H1 (cell line): ENCODE results near the gene NDUFAF7. TPM values are rescaled to one million over a fixed set of nuclear protein-coding genes. Genes with fewer than 3 reads are reported as not detected.
"Not testable (repeated sequence)": the region's sequence is repeated elsewhere in the genome, so short reads cannot be mapped to it uniquely, and the experiment has no call there.

Source experiments
- CTCF ChIA-PET: fragments of 300-600 bp; sonication (Branson Sonifier 250); formaldehyde crosslinking; loops from one replicate; lab custom pipeline; 2021; ENCODE audit not compliant: partially characterized antibody; lab: Charles Lee
- POLR2A ChIA-PET: fragments of 300-600 bp; sonication (Branson Sonifier 250); formaldehyde crosslinking; loops from one replicate; lab custom pipeline; 2021; ENCODE audit warnings: inconsistent platforms; ENCODE audit not compliant: partially characterized antibody; lab: Charles Lee
- DNase-seq, 2 experiments: peaks; one replicate each; pipeline versions ENCODE4 v3.0.0 to v3.0.0-alpha.2; 2010 to 2022; ENCODE audit warnings: low spot score in 2 of 2, low read depth in 1 of 2, mixed read lengths in 1 of 2
- FAIRE-seq: peaks from 2 replicates; lab custom pipeline; 2011; peaks lifted over from hg19 to GRCh38; lab: Jason Lieb, UNC
- H2AFZ ChIP-seq: 2 replicates; pipeline ENCODE4 v1.8.1; 2012; ENCODE audit warnings: low read length, inconsistent platforms
- H2AK5ac ChIP-seq: 2 replicates; pipeline ENCODE4 v1.6.1; 2013; ENCODE audit warnings: low read depth, low read length
- H2BK120ac ChIP-seq: replicated peaks from 2 replicates; pipeline ENCODE3; 2013; ENCODE audit warnings: low read depth, low read length, inconsistent platforms
- H2BK12ac ChIP-seq: 2 replicates; pipeline ENCODE4 v1.6.1; 2013; ENCODE audit warnings: low read depth, low read length
- H2BK15ac ChIP-seq: 2 replicates; pipeline ENCODE4 v1.6.1; 2013; ENCODE audit warnings: low read length
- H2BK20ac ChIP-seq: 2 replicates; pipeline ENCODE4 v1.6.1; 2013; ENCODE audit warnings: low read length
- H2BK5ac ChIP-seq: 2 replicates; pipeline ENCODE4 v1.6.1; 2013; ENCODE audit warnings: low read depth, low read length
- H3K14ac ChIP-seq: 2 replicates; pipeline ENCODE4 v1.6.1; 2013; ENCODE audit warnings: inconsistent platforms; ENCODE audit not compliant: insufficient read length
- H3K18ac ChIP-seq: 2 replicates; pipeline ENCODE4 v1.6.1; 2013; ENCODE audit warnings: low read length; ENCODE audit errors: extremely low read depth
- H3K23ac ChIP-seq: 2 replicates; pipeline ENCODE4 v1.6.1; 2013; ENCODE audit warnings: inconsistent platforms; ENCODE audit not compliant: insufficient read length
- H3K23me2 ChIP-seq: 2 replicates; pipeline ENCODE4 v1.6.1; 2013; ENCODE audit warnings: low read depth, low read length
- H3K27ac ChIP-seq: 2 replicates; pipeline ENCODE4 v1.6.1; 2011; ENCODE audit warnings: low read depth, low read length, inconsistent platforms
- H3K27me3 ChIP-seq, 4 experiments: replicated peaks in 1 of 4; 1 replicate in 1 of 4; 2 replicates in 3 of 4; pipeline versions ENCODE4 v1.6.1 to v1.8.1; 2011 to 2013; ENCODE audit warnings: low read length in 3 of 4, mild to moderate bottlenecking in 3 of 4, inconsistent platforms in 2 of 4, mixed read lengths in 2 of 4, moderate library complexity in 1 of 4; ENCODE audit not compliant: control insufficient read depth in 3 of 4, insufficient read depth in 3 of 4; ENCODE audit errors: extremely low read depth in 1 of 4
- H3K36me3 ChIP-seq, 4 experiments: 2 replicates each; pipeline versions ENCODE4 v1.6.1 to v1.8.1; 2011 to 2013; ENCODE audit warnings: mild to moderate bottlenecking in 4 of 4, low read length in 3 of 4, moderate library complexity in 2 of 4, control low read depth in 1 of 4, inconsistent platforms in 1 of 4; ENCODE audit not compliant: insufficient read depth in 4 of 4, control insufficient read depth in 2 of 4
- H3K4ac ChIP-seq: replicated peaks from 2 replicates; pipeline ENCODE3; 2013; ENCODE audit warnings: low read length, low read depth, mixed read lengths, inconsistent platforms; ENCODE audit not compliant: insufficient read length
- H3K4me1 ChIP-seq, 4 experiments: replicated peaks in 1 of 4; 1 replicate in 1 of 4; 2 replicates in 3 of 4; pipeline versions ENCODE4 v1.6.1 to v1.8.1; 2011 to 2013; ENCODE audit warnings: low read length in 3 of 4, inconsistent platforms in 2 of 4, mixed read lengths in 1 of 4; ENCODE audit not compliant: insufficient read depth in 4 of 4, control insufficient read depth in 3 of 4
- H3K4me2 ChIP-seq, 2 experiments: 2 replicates each; pipeline versions ENCODE4 v1.6.1 to v1.8.1; 2011 to 2013; ENCODE audit warnings: low read depth in 2 of 2, low read length in 2 of 2, control low read depth in 1 of 2, inconsistent platforms in 1 of 2, mild to moderate bottlenecking in 1 of 2; ENCODE audit not compliant: insufficient read depth in 1 of 2
- H3K4me3 ChIP-seq, 4 experiments: fragments of 200-600, 300-600 bp in 1 of 4; sonication (generic), shearing (Covaris generic), sonication (Bioruptor Twin) in 1 of 4; 2 replicates each; pipeline versions ENCODE4 v1.5.1 to v1.8.1; 2011 to 2016; ENCODE audit warnings: low read length in 4 of 4, low read depth in 3 of 4, control low read depth in 2 of 4, inconsistent platforms in 2 of 4, mild to moderate bottlenecking in 2 of 4, mixed read lengths in 1 of 4, moderate library complexity in 1 of 4; ENCODE audit not compliant: insufficient read depth in 2 of 4; ENCODE audit errors: extremely low read depth in 1 of 4
- H3K56ac ChIP-seq: replicated peaks from 2 replicates; pipeline ENCODE3; 2013; ENCODE audit warnings: low read depth, mild to moderate bottlenecking, mixed read lengths, low read length, inconsistent platforms; ENCODE audit not compliant: insufficient read length
- H3K79me1 ChIP-seq: 2 replicates; pipeline ENCODE4 v1.6.1; 2013; ENCODE audit warnings: low read depth, low read length, control low read depth
- H3K79me2 ChIP-seq, 2 experiments: 2 replicates each; pipeline versions ENCODE4 v1.6.1 to v1.8.1; 2012 to 2013; ENCODE audit warnings: low read length in 2 of 2, mild to moderate bottlenecking in 2 of 2, inconsistent platforms in 1 of 2; ENCODE audit not compliant: insufficient read depth in 2 of 2, control insufficient read depth in 1 of 2
- H3K9ac ChIP-seq, 4 experiments: replicated peaks in 1 of 4; 1 replicate in 1 of 4; 2 replicates in 3 of 4; pipeline versions ENCODE4 v1.6.1 to v1.8.1; 2011 to 2013; ENCODE audit warnings: low read depth in 3 of 4, low read length in 3 of 4, control low read depth in 2 of 4, mild to moderate bottlenecking in 2 of 4, moderate library complexity in 2 of 4, inconsistent platforms in 1 of 4; ENCODE audit errors: extremely low read depth in 1 of 4
- H3K9me3 ChIP-seq, 2 experiments: 2 replicates each; pipeline versions ENCODE4 v1.6.1 to v1.8.1; 2012 to 2013; ENCODE audit warnings: mild to moderate bottlenecking in 2 of 2, moderate library complexity in 2 of 2, control low read depth in 1 of 2, inconsistent platforms in 1 of 2, low read depth in 1 of 2, low read length in 1 of 2, mixed read lengths in 1 of 2; ENCODE audit not compliant: insufficient read depth in 2 of 2
- H4K20me1 ChIP-seq, 2 experiments: replicated peaks in 1 of 2; 2 replicates each; pipeline versions ENCODE3 to v1.8.1; 2011 to 2013; ENCODE audit warnings: inconsistent platforms in 2 of 2, low read length in 2 of 2, mild to moderate bottlenecking in 1 of 2; ENCODE audit not compliant: insufficient read depth in 2 of 2, control insufficient read depth in 1 of 2
- H4K5ac ChIP-seq: 2 replicates; pipeline ENCODE4 v1.6.1; 2013; ENCODE audit warnings: low read length, low read depth, mixed read lengths, inconsistent platforms; ENCODE audit not compliant: insufficient read length
- H4K8ac ChIP-seq: 2 replicates; pipeline ENCODE4 v1.8.0; 2013; ENCODE audit warnings: mild to moderate bottlenecking, moderate library complexity, low read length, inconsistent platforms; ENCODE audit not compliant: insufficient read depth; ENCODE audit errors: extremely low read depth
- H4K91ac ChIP-seq: replicated peaks from 2 replicates; pipeline ENCODE3; 2013; ENCODE audit warnings: low read length, mixed read lengths, inconsistent platforms; ENCODE audit not compliant: insufficient read length
- WGBS, 2 experiments: shearing (Covaris generic) in 1 of 2; methylation state at CpG; one replicate each; pipeline versions ENCODE4 v1.1.6 to v1.1.7; 2013 to 2015; ENCODE audit warnings: low lambda C conversion rate in 2 of 2, mixed read lengths in 2 of 2, inconsistent platforms in 1 of 2, low coverage in 1 of 2, missing lambda C conversion rate in 1 of 2; ENCODE audit not compliant: insufficient replicate concordance in 2 of 2, insufficient coverage in 1 of 2, insufficient read length in 1 of 2; ENCODE audit errors: extremely low coverage in 1 of 2, missing lambda C conversion rate in 1 of 2; 5-methylcytosine and 5-hydroxymethylcytosine counted together
- polyA plus RNA-seq, 7 experiments: library from polyadenylated mRNA; depleted of rRNA in 3 of 7; stranded (reverse) in 5 of 7; unstranded in 2 of 7; fragments of >200 nt in 5 of 7; fragments of 200-250 nt in 2 of 7; gene quantifications; 1 replicate in 5 of 7; 2 replicates in 1 of 7; 4 replicates in 1 of 7; pipeline versions ENCODE4 v1.2.1 to v1.2.3, GENCODE V29; 2011 to 2013; ENCODE audit warnings: missing spikeins in 2 of 7, mixed read lengths in 2 of 7
- total RNA-seq: library from RNA; stranded (reverse); fragmentation: NEBNext Ultra II Directional; extraction: Animal tissue kit (Norgen Biotek cat#: 25700); gene quantifications from 2 replicates; pipeline ENCODE4 v1.2.1, GENCODE V29; 2021

The NDUFAF7 gene
- total and polyA plus RNA-seq, 2 of the 8 experiments (the other 6 are each of a cell fraction or from before 2014, with no cell fraction given), result 50.2 to 56.0 TPM

- H3K23ac ChIP-seq, DNase-seq, H3K23me2 ChIP-seq, H4K8ac ChIP-seq, H4K20me1 ChIP-seq, H2BK5ac ChIP-seq, FAIRE-seq, H4K91ac ChIP-seq, H3K14ac ChIP-seq, CTCF ChIA-PET, POLR2A ChIA-PET, H2AFZ ChIP-seq, H2BK20ac ChIP-seq, H3K79me1 ChIP-seq, H3K9me3 ChIP-seq, H3K27me3 ChIP-seq, H2BK15ac ChIP-seq, H2AK5ac ChIP-seq, H3K56ac ChIP-seq, H2BK120ac ChIP-seq: not testable (repeated sequence)
- peak overlapping the region; percentile 46; the same call in 1 of the 2 replicates for H2BK12ac ChIP-seq
- H4K5ac ChIP-seq, result peak overlapping the region; percentile 78
- H3K36me3 ChIP-seq, result peaks cover 21 to 81% (median 55%) of the 10 kb centered on the region in 4 experiments
- H3K4me3 ChIP-seq, result peak overlapping the region in 2 of 4 experiments; percentile 31 to 44; a peak in 3 of 8 replicates
- peak overlapping the region; percentile 50 to 59 for H3K4me2 ChIP-seq
- peak overlapping the region in 1 of 4 experiments; percentile 12; a peak in 1 of 7 replicates for H3K9ac ChIP-seq
- WGBS, 2 experiments, result no CpG with 5 or more reads among the region's 2 CpGs
- H3K18ac ChIP-seq, result peak overlapping the region; percentile 97; the same call in 1 of the 2 replicates
- peak overlapping the region; percentile 78 for H3K27ac ChIP-seq
- peaks cover 32 to 89% of the 10 kb centered on the region in 2 experiments for H3K79me2 ChIP-seq
- peak overlapping the region; percentile 87 for H3K4ac ChIP-seq
- H3K4me1 ChIP-seq, result peaks cover 4 to 15% (median 9%) of the 10 kb centered on the region in 4 experiments
Measured at GRCh38 chr2:37225129-37225528, 6.3 kb upstream of the NDUFAF7 start.
